Measurements from ENCODE around the gene ZNF774. TPM values are rescaled to one million over a fixed set of nuclear protein-coding genes. Genes with fewer than 3 reads are reported as not detected.

Gene ZNF774
- total and polyA plus RNA-seq, 2 donors from 2014 or later = 1.7 to 3.1 TPM

DNA sequence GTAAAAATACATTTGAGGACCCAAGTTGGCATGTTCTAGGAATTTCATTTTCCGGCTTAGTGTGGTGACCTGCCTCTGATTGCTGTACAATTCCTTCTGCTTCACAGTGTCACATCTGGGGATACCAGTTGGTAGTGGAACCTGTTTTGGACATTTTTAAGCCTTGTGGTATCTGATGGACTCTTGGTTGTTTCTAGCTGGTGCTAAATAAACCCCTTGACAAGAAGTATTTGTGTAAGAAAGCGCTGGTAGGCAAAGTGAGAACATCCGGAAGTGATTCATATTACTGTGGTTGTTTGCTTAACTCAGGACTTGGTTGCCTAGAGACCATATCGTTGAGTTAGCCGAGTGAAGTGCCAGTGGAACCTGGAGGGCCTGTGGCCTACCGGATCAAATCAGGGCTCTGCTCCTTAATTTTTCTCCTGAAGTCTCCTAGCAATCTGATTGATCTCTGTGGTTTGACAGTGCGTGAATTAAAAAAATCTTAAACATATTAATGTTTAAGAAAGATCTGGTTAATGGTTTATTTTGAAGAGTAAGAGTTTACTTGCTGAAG is 48.8 kb downstream of the ZNF774 start:
- peak overlapping the region in 1 of 3 donors; percentile 31 for H3K9ac ChIP-seq (ENCODE audit: low read length in 3 of 3)
- peak; percentile 67 for FAIRE-seq

DNA sequence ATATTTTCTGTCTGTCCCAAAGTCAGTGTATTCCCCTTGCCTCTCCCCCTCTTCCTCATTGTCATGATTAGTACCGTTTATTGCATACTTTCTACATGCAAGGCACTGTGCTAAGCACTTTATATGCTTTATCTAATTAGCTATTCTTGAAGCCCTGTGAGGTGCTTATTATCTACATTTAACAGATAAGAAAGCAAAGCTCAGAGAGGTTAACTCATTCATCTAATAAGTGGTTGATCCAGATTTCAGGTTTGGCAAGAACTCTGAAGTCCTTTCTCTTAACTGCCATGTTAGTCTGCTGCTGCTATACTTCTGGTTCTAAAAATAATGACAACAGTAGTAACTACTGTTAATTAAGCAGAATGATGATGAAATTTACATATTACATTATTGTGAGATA is 49.4 kb downstream of the ZNF774 start:
- Histone ChIP-seq H3K27ac (ENCODE audit: low read depth in 2 of 2, low read length in 2 of 2) (peak overlapping the region; percentile 37 to 85), H3K9ac (ENCODE audit: low read length in 3 of 3) (peak overlapping the region in 1 of 3 donors; percentile 7), H3K4me3 (ENCODE audit: low read length in 3 of 3) (peak overlapping the region in 1 of 3 donors; percentile 23), H3K27me3 (ENCODE audit: control insufficient read depth, insufficient read depth, low read length) (no peaks in the 10 kb centered on the region), H3K36me3 (ENCODE audit: control insufficient read depth in 2 of 3, insufficient read depth in 3 of 3, low read length in 3 of 3) (no peaks in the 10 kb centered on the region), H3K9me3 (ENCODE audit: control insufficient read depth in 2 of 3, insufficient read depth in 1 of 3, low read length in 3 of 3) (no peaks in the 10 kb centered on the region), H3K4me1 (ENCODE audit: control insufficient read depth in 2 of 3, insufficient read depth in 2 of 3, low read depth in 1 of 3, low read length in 3 of 3) (peaks cover 6 to 23% (median 19%) of the 10 kb centered on the region in 3 donors)
- FAIRE-seq (no peak), DNase-seq (peak in 1 of 5 donors; percentile 38)
- TF ChIP-seq, protein P1, sequence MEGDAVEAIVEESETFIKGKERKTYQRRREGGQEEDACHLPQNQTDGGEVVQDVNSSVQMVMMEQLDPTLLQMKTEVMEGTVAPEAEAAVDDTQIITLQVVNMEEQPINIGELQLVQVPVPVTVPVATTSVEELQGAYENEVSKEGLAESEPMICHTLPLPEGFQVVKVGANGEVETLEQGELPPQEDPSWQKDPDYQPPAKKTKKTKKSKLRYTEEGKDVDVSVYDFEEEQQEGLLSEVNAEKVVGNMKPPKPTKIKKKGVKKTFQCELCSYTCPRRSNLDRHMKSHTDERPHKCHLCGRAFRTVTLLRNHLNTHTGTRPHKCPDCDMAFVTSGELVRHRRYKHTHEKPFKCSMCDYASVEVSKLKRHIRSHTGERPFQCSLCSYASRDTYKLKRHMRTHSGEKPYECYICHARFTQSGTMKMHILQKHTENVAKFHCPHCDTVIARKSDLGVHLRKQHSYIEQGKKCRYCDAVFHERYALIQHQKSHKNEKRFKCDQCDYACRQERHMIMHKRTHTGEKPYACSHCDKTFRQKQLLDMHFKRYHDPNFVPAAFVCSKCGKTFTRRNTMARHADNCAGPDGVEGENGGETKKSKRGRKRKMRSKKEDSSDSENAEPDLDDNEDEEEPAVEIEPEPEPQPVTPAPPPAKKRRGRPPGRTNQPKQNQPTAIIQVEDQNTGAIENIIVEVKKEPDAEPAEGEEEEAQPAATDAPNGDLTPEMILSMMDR (IDR thresholded peaks at IDR 0.05; ENCODE audit: borderline replicate concordance, extremely low read depth, insufficient read depth) = no peak
- intact Hi-C loops (cut with DNase I) = no loop called here

More for the DNA sequence above, 48.8 kb downstream of the ZNF774 start:
- no peaks in the 10 kb centered on the region for H3K27me3 ChIP-seq (ENCODE audit: control insufficient read depth, insufficient read depth, low read length)
- H3K9me3 ChIP-seq (ENCODE audit: control insufficient read depth in 2 of 3, insufficient read depth in 1 of 3, low read length in 3 of 3) = no peaks in the 10 kb centered on the region
- peaks cover 6 to 24% (median 23%) of the 10 kb centered on the region in 3 donors for H3K4me1 ChIP-seq (ENCODE audit: control insufficient read depth in 2 of 3, insufficient read depth in 2 of 3, low read depth in 1 of 3, low read length in 3 of 3)
- H3K36me3 ChIP-seq (ENCODE audit: control insufficient read depth in 2 of 3, insufficient read depth in 3 of 3, low read length in 3 of 3) = no peaks in the 10 kb centered on the region
- TF ChIP-seq, protein P1 (IDR thresholded peaks at IDR 0.05; ENCODE audit: borderline replicate concordance, extremely low read depth, insufficient read depth) = no peak
- peak in 4 of 5 donors; percentile 74 to 96 (median 88) for DNase-seq
- peak overlapping the region; percentile 73 to 93 for H3K27ac ChIP-seq (ENCODE audit: low read depth in 2 of 2, low read length in 2 of 2)
- H3K4me3 ChIP-seq (ENCODE audit: low read length in 3 of 3) = peak overlapping the region in 2 of 3 donors; percentile 13 to 23
- intact Hi-C loops (cut with DNase I) = no loop called here

- DNase-seq = peak in 1 of 5 donors; percentile 47
- peak overlapping the region in 1 of 3 donors; percentile 10 for H3K9ac ChIP-seq (ENCODE audit: low read length in 3 of 3)
- H3K4me3 ChIP-seq (ENCODE audit: low read length in 3 of 3) = no peak overlapping the region
- no peaks in the 10 kb centered on the region for H3K27me3 ChIP-seq (ENCODE audit: control insufficient read depth, insufficient read depth, low read length)
- TF ChIP-seq, protein P1 (IDR thresholded peaks at IDR 0.05; ENCODE audit: borderline replicate concordance, extremely low read depth, insufficient read depth) = no peak
- intact Hi-C loops (cut with DNase I) = no loop called here
- H3K36me3 ChIP-seq (ENCODE audit: control insufficient read depth in 2 of 3, insufficient read depth in 3 of 3, low read length in 3 of 3) = no peaks in the 10 kb centered on the region
- H3K27ac ChIP-seq (ENCODE audit: low read depth in 2 of 2, low read length in 2 of 2) = peak overlapping the region; percentile 37 to 85
- no peak for FAIRE-seq
- H3K4me1 ChIP-seq (ENCODE audit: control insufficient read depth in 2 of 3, insufficient read depth in 2 of 3, low read depth in 1 of 3, low read length in 3 of 3) = peaks cover 6 to 23% (median 22%) of the 10 kb centered on the region in 3 donors
- no peaks in the 10 kb centered on the region for H3K9me3 ChIP-seq (ENCODE audit: control insufficient read depth in 2 of 3, insufficient read depth in 1 of 3, low read length in 3 of 3)
These were observed 50.1 kb downstream of the ZNF774 start for GRCh38 chr15:90402223-90402622.

Measured in kidney (tissue), 14 donors.